ENCODE measurements around the gene FXYD3.

DNA sequence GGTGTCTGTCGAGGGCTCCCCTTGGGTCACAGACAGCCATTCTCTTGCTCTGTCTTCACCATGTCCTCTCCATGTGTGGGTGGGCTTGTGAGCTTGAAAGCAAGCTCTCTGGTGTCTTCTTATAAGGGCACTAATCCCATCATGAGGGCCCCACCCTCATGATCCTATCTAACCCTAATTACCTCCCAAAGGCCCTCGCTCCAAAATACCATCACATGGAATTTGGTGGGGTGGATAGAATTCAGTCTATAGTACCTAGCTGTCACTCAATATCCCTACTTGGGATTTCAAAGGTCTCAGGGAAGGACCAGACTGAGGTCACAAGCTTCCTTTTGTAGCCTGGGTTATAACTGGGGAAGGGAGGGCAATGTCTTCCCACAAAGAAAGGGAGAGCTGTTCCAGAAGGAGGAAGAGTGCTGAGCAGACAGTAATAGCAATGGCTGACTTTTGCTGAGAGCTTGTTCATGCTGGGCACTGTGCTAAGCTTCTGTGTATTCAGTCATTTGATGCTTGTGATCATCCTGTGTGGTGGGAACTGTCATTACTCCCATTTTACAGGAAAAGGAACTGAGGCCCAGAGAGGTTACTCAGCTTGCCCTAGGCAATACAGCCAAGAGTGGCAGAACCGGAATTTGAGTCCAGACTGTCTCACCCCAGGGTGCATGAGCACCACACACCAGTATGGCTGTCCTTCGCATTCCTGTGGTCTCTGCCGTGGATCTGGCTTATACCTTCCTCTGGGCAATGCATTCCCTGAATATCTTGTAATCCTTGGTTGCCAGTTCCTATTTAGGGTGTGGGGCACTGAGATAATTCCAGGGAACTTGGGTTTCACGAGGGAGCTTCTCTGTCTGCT lies 47.1 kb downstream of the FXYD3 start:
- TF ChIP-seq CTCF (IDR thresholded peaks at IDR 0.05; ENCODE audit: insufficient read depth, low read length) = no peak
- no peak for TF ChIP-seq POLR2AphosphoS5 (IDR thresholded peaks at IDR 0.05; ENCODE audit: low read depth)
- TF ChIP-seq SPI1 (IDR thresholded peaks at IDR 0.05; ENCODE audit: borderline replicate concordance, low read depth) = no peak

All from HL-60 (cell line).